HG03558 (cell line): ENCODE results near the gene CACNA1H.
"Not testable (repeated sequence)": the region's sequence is repeated elsewhere in the genome, so short reads cannot be mapped to it uniquely, and the experiment has no call there.

Experiments used
- ATAC-seq: cut with Tn5 transposase; IDR thresholded peaks from one replicate; pipeline ENCODE4 v1.9.1; 2021; ENCODE audit warnings: moderate number of reproducible peaks; ENCODE audit not compliant: unreplicated experiment; ENCODE audit errors: extremely low read depth

The CACNA1H gene

DNA sequence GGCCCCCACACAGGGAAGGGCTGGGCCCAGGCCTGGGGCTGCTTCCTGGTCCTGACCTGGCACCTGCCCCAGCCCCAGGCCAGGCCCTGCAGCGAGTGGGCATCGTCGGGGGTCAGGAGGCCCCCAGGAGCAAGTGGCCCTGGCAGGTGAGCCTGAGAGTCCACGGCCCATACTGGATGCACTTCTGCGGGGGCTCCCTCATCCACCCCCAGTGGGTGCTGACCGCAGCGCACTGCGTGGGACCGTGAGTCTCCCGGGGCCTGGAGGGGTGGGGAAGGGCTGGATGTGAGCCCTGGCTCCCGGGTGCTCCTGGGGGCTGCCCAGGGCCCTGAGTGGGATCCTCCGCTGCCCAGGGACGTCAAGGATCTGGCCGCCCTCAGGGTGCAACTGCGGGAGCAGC is 88.2 kb downstream of the CACNA1H start:
- ATAC-seq, result not testable (repeated sequence)

DNA sequence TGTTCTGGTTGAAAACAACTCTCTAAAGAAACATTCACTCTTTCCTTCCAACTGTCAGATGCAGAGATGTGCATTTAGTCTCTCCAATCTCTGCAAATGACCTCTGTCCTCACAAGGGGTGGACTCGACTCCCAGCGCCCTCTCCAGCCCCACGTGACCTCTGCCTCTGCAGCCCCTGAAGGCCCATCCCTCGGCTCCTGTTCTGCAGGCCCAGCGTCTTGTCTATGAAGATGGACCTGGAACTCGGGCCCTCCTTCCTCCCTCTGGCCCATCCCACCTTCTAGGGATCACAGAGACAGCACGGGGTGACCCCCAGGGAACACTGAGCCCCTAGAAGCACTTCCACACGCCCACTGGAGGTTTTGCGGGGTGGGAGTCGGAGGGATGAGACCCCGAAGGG is 90.5 kb downstream of the CACNA1H start:
- ATAC-seq, result not testable (repeated sequence)

DNA sequence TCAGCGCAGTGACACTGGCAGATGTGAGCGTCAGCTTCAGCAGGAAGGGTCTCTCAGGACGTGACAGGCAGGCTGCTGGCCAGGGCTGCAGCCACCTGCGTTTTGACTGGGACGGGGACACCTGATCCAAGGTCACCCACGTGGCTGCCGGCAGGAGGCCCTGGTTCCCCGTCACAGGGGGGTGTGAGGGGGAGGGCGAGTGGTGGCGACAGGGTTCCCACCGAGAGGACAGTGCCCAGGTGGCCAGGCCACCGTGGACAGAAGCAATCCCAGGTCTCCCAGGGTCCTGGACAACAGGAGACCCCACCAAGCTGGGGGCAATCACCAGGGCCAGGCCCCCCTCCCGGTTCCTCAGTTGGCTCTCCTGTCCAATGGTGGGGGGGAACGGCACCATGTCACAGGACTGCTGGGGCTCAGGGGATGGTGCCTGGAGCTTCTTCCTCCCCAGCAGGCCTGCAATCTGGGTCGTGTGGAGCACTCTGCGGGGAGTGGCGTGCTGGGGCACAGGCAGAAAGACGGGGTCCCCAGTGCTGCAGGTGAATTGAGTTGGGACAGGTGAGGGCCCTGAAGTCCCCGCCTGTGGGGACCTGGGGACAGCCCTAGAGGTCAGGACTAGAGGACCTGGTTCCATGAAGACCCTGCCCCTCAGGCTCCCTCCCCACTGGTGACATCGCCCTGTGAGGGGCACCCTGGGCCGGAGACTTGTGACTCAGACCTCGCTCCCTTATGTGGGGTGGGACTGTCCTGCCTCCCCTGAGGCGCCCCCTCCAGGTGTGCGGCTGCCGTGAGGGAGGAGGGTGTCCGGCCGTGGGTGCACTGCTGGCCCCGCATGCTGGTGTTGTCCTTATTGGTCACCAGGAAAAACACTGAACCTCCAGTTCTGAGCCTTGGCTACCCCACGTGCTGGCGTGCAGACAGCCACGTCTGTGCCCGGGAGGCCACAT is 91.3 kb downstream of the CACNA1H start:
- ATAC-seq, result not testable (repeated sequence)

DNA sequence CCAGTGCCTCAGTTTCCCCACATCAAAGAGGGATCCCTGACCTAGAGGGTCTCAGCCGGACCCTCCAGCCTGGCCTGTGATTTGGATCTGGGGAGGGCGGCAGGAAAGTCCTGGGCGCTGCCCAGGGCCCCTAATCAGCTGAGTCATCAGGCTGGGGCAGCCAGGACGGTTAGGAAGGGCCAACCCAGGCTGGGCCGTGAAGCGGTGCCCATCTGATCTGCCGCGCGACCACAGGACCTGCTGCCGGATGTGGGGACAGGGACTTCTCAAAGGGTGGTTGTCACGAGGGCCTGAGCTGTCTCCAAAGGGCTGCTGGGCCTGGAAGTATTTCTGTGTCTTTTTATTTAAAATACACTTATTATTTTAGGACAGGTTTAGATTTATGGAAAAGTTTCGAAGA is 92.0 kb downstream of the CACNA1H start:
- no peak for ATAC-seq

DNA sequence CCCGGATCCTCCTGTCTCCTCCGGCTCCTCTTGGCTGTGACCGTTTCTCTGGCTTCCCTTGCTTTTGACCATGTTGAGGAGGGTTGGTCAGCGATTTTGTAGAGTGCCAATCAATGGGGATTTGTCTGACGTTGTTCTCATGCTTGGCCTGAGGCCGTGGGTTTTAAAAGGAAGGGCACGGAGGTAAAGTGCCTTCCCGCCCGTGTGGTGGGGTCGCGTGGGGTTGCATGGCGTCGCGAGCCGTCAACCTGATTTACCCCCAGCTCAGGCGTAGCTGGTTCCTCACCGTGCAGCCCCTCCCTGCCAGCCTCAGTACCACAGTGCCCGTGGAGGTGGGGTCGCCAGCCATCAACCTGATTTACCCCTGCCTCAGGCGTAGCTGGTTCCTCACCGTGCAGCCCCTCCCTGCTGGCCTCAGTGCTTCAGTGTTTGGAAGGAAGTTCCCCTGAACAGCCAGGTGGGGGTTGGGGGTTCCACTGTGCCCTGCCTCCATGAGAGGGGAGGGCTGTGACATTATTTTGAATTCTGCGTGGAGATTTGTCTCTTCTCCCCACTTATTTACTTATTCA is 92.6 kb downstream of the CACNA1H start:
- ATAC-seq, result no peak

DNA sequence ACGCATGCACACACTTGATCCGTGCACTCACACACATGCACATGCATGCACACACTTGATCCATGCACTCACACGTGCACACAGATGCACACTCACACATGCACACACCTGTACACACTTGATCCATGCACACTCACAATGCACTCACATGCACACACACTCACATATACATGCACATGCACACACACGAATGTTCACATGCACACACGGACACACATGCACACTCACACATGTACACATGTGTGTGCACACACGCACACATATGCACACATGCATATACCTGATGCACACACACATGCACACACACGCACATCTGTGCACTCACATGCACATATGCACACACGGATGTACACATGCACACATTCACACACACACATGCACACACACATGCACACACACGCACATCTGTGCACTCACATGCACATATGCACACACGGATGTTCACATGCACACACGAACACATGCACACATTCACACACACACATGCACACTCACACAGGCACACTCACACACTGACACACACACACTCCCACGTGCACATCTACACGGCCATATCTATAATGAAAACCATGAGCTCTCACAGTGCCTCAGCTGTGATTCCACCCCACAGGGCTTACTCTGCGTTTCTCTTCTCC is 95.1 kb downstream of the CACNA1H start:
- ATAC-seq, result not testable (repeated sequence)

DNA sequence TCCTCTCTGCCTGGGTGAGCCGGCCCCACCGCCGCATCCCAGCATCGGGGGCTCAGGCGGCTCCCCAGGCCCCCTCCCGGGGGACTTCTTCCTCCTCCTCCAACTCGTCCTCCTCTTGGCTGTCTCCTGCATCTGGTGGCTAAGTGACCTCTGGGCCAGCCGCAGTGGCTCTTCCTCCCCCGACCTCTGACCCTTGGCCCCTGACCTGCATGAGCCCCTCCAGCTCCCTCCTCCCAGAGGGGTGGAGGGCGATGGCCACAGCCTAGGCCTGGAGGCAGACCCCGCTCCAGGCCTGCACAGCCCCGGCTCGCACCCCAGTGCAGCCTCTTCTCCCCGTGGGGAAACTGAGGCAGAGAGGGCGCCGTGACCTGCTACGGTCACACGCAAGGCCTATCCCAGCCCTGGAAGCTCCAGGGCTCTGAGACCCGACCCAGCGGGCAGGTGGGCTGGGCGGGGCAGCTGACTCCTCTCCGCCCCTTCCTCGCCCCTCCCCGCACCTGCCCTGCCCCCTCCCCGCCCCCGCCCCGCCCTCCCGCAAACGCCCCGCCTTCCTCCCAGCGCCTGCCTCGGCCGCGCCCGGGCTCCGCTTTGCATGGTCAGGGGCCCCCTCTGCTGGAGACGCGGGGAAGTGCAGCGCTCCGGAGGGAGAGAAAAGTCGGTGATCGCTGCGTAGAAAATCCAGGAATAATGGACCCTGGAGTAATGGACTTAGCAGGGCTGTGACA is 96.3 kb downstream of the CACNA1H start:
- ATAC-seq, result not testable (repeated sequence)

DNA sequence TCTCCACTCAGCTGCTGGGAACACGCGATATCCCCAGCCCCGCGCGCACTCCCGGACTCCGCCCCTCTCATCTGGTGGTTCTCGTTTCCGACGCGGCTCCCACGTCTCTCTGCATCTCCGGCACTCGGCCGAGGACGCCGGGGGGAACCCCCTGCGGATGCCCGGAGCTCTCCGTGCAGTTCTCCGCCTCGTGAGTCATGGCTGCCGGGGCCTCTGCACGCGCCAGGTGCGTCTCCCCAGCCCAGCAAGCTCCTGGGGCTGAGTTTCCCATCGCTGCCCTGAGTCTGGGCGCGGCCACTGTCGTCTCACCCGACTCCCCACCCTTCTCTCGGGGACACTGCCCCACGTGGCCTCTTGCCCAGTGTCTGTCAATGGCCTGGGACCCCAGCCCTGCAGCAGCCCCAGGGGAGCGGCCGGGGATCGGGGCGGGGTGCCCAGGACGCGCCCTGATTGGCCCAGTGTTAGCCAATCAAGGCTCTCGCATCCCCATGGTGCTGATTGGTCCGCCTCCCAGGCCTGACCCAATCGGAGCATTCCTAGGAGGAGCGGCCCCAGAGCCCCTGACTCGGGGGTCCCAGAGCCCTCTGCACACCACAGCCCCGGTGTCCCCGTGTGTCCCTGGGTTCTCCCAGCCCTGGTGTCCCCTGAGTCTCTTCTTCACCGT is 100.9 kb downstream of the CACNA1H start:
- not testable (repeated sequence) for ATAC-seq

DNA sequence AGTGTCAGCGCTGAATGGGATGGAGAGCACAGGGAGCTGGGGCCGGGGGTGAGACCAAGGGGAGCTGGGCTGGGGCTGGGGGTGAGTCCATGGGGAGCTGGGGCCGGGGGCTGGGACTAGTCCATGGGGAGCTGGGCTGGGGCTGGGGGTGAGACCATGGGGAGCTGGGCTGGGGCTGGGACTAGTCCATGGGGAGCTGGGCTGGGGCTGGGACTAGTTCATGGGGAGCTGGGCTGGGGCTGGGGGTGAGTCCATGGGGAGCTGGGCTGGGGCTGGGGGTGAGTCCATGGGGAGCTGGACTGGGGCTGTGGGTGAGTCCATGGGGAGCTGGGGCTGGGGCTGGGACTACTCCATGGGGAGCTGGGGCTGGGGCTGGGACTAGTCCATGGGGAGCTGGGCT is 101.9 kb downstream of the CACNA1H start:
- ATAC-seq, result not testable (repeated sequence)

DNA sequence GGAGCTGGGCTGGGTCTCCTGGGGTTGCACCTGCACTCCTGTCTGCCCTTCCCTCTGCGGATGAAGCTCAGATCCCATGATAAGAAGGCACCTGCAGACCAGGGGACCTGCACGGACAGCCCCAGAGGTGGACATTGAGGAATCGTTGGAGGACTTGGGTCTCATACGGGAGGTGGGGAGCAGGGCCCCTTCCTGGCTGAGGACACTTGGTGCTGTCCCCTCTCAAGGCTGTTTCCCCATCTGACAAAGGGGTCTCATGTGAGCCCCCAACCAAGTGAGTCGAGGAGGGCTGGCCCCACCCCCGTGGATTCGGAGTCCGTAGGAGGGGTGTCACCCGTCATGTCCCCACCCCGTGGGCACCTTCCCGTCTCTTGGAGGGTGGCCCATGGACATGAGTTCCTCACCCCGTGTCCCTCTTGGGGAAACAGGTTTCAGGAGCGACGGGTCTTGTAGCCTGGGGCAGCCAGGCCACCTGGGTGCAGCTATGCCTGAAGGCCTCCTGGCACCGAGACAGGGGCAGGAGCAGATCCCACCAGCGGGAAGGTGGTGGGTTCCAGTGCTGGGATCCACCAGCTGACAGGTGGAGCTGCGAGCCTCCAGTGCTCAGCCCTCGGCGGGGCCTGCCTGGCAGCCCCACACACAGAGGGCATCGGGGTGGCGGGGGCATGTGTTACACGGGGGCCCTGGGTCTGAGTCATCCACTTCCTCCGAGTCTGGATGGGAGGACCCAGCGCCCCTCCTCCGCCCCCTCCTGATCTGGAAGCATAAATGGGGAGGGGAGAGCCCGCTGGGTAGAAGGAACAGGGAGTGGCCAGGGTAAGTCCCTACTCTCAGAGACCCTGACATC is 102.6 kb downstream of the CACNA1H start, which contains the start of gene TPSD1:
TSS of gene TPSD1 (plus strand) at position 794 of the 847 bp plus-strand sequence. CDS start 212 bp downstream, outside the sequence.
- not testable (repeated sequence) for ATAC-seq

DNA sequence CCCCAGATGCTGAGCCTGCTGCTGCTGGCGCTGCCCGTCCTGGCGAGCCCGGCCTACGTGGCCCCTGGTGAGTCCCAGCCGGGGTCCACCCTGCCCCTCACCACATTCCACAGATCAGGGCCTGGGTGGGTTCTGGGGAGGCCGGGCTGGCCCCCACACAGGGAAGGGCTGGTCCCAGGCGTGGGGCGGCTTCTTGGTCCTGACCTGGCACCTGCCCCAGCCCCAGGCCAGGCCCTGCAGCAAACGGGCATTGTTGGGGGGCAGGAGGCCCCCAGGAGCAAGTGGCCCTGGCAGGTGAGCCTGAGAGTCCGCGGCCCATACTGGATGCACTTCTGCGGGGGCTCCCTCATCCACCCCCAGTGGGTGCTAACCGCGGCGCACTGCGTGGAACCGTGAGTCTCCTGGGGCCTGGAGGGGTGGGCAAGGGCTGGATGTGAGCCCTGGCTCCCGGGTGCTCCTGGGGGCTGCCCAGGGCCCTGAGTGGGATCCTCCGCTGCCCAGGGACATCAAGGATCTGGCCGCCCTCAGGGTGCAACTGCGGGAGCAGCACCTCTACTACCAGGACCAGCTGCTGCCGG is 103.5 kb downstream of the CACNA1H start:
- ATAC-seq, result not testable (repeated sequence)

DNA sequence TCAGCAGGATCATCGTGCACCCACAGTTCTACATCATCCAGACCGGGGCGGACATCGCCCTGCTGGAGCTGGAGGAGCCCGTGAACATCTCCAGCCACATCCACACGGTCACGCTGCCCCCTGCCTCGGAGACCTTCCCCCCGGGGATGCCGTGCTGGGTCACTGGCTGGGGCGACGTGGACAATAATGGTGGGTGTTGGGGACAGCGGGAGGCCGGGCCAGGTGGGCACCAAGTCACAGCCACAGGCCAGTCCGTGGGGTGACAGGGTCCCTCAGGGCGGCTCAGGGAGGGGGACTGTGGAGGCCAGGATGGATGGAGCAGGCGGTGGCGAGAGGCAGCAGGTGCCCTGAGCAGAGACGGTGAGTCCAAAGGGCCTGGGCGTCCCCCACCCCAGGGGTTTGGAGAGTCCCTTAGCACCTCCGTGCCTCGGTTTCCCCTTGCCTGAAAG is 104.0 kb downstream of the CACNA1H start:
- no peak for ATAC-seq

DNA sequence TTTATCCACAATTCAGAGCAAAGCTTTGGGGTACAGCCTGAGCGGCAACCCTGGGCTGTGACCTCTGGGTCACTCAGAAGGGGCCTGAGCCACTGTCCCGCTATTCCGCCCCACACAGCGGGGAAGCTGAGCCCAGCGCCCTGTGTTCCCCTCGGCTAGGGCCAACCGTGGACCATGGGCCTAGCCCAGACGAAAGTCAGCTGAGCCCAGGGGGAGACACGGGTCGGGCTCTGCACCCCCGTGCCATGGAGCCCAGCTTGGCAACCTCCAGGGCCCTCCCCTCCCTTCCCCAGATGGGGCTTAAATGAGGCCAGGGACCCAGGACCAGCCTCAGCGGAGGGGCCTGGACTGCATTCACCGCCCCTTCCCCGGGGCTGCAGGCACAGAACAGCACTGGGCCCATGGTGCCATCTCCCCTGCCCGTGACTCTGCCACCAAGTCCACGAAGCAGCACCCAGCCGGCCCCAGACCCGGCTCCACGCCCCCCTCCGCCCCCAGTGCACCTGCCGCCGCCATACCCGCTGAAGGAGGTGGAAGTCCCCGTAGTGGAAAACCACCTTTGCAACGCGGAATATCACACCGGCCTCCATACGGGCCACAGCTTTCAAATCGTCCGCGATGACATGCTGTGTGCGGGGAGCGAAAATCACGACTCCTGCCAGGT is 104.8 kb downstream of the CACNA1H start:
- no peak for ATAC-seq

DNA sequence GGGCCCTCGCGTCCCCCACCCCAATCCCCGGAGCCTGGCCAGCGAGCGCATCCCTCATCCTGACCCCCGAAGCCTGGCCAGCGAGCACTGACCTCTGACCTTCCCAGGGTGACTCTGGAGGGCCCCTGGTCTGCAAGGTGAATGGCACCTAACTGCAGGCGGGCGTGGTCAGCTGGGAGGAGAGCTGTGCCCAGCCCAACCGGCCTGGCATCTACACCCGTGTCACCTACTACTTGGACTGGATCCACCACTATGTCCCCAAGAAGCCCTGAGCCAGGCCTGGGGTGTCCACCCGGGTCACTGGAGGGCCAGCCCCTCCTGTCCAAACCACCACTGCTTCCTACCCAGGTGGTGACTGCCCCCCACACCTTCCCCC is 105.3 kb downstream of the CACNA1H start:
- no peak for ATAC-seq

DNA sequence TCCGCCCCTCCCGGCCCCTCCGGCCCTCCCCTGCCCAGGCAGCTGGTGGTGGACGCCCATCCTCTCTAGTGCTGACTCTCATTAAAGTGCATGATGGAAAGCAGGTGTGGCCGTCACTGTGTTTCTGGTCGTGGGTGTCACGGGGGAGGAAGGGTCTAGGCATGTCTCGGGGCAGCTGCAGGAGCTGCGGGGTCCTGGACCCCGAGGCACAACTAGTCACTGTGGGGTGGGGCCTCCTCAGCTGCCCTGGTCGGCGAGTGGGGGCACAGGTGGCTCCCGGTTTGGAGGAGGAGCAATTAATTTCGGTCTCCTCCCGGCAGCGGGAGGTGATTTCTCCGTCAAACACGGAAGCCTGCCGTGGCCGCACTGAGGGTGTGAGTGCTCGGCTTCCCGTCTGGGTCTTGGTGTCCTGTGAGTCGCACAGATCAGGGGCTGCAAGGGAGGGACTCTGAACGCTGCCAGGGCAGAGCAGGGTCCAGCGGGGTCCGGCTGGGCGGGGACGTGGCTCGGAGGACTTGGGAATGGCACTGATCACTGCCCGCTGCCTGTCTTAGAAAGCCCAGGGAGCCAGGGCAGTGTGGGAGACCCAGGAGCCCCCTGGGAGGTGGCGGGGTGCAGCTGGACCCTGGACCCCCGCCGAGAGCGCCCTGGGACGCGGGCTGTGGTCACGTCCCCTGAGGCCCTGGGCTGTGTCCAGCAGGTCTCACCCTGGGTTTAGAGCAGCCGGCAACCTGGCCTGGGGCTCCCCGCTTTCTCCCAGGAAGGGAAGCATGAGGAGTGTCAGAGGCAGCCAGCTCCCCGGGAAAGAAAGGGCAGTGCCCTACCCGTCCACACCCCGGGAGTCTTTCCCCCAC is 106.2 kb downstream of the CACNA1H start:
- ATAC-seq, result no peak

DNA sequence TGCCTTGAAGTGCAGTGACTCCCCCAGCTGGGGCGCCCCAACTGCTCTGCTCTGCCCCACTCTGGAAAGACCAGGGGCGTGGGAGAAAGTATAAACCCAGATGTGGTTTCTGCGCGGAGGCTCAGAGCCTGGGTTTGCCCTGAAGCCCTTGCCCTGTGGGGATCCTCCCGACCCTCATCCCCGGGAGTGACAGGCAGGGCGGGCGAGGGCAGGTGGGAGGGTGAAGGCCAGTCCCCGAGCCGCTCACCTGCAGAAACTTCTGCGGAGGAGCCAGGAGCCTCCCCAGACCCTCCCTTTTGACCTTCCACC is 106.8 kb downstream of the CACNA1H start:
- no peak for ATAC-seq

DNA sequence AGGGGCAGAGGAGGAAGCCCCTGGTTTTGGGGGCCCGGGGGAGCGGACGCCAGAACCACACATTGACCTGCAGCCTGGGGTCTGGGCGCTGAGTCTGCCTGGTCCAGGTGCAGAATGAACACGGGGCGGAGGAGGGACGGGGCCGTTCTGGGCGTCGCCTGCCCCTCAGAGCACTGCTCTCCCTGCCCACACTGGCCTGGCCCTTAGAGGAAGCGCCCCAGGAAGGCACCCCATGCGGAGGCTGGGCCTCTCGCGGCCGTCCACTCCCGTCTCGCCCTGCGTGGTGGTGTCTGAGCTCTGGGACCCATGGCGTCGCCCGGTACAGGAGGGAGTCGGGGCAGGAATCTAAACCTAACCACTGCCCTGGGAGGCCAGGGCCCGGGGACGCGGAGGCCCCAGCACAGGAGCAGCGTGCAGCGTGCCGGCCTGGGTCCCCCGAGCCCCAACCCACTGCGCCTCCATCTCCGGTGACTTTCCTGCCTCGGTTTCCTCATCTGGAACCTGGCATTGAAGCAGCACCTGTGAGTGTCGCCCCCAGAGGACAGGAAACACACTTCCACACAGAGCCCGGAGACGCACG is 107.3 kb downstream of the CACNA1H start:
- ATAC-seq, result no peak
